B cell (primary cell): ENCODE results near the gene ADGRE2. TPM values are rescaled to one million over a fixed set of nuclear protein-coding genes. Genes with fewer than 3 reads are reported as not detected.

ENCODE experiments used
- ATAC-seq: fragments of 200-7000 bp; cut with Tn5 transposase; one replicate; pipeline ENCODE4 v1.10.0; 2021; ENCODE audit warnings: low read depth, mild to moderate bottlenecking, moderate number of reproducible peaks, moderate library complexity
- CTCF ChIA-PET: fragments of 350-600 bp; sonication (Branson Sonifier 250); formaldehyde crosslinking; loops from one replicate; lab custom pipeline; 2021; ENCODE audit warnings: antibody characterized with exemption, inconsistent platforms; lab: Charles Lee
- POLR2A ChIA-PET: fragments of 350-600 bp; sonication (Branson Sonifier 250); formaldehyde crosslinking; loops from one replicate; lab custom pipeline; 2021; ENCODE audit warnings: antibody characterized with exemption; lab: Charles Lee
- DNase-seq: peaks from one replicate; pipeline ENCODE4 v3.0.0; 2013
- H2AFZ ChIP-seq: 2 replicates; pipeline ENCODE4 v1.6.1; 2012; ENCODE audit warnings: mild to moderate bottlenecking, low read depth, low read length; ENCODE audit not compliant: insufficient read depth, poor library complexity, severe bottlenecking
- H3K27ac ChIP-seq, 2 donors: 1 replicate in 1 of 2; 2 replicates in 1 of 2; pipeline ENCODE4 v1.5.1; 2012 to 2013; ENCODE audit warnings: low read length in 2 of 2, mild to moderate bottlenecking in 2 of 2, moderate library complexity in 1 of 2
- H3K27me3 ChIP-seq, 4 experiments: fragments of 200-600 bp in 1 of 4; sonication (generic) in 1 of 4; replicated peaks in 1 of 4; 1 replicate in 2 of 4; 2 replicates in 2 of 4; pipeline versions ENCODE4 v1.6.1 to v1.7.0; 2013 to 2016; ENCODE audit warnings: low read length in 3 of 4, mild to moderate bottlenecking in 2 of 4, mixed read lengths in 1 of 4, moderate library complexity in 1 of 4; ENCODE audit not compliant: insufficient read depth in 4 of 4, control insufficient read depth in 3 of 4; ENCODE audit errors: control extremely low read depth in 1 of 4
- H3K36me3 ChIP-seq, 2 experiments: replicated peaks in 1 of 2; 1 replicate in 1 of 2; 2 replicates in 1 of 2; pipeline versions ENCODE4 v1.6.1 to v1.7.1; 2013; ENCODE audit warnings: low read length in 1 of 2; ENCODE audit not compliant: insufficient read depth in 2 of 2, control insufficient read depth in 1 of 2; ENCODE audit errors: control extremely low read depth in 1 of 2, extremely low read depth in 1 of 2
- H3K4me1 ChIP-seq, 2 donors: fragments of 200-600 bp in 1 of 2; sonication (generic) in 1 of 2; 1 replicate in 1 of 2; 2 replicates in 1 of 2; pipeline versions ENCODE4 v1.5.1 to v1.6.1; 2013 to 2017; ENCODE audit warnings: low read length in 2 of 2; ENCODE audit not compliant: control insufficient read depth in 2 of 2, insufficient read depth in 2 of 2
- H3K4me2 ChIP-seq: replicated peaks from 2 replicates; pipeline ENCODE3; 2012; ENCODE audit warnings: mild to moderate bottlenecking, low read depth, low read length; ENCODE audit not compliant: poor library complexity, severe bottlenecking
- H3K4me3 ChIP-seq, 5 experiments: fragments of 200-600 bp in 1 of 5; sonication (generic) in 1 of 5; 1 replicate in 3 of 5; 2 replicates in 2 of 5; pipeline versions ENCODE4 v1.5.1 to v1.7.0; 2011 to 2016; ENCODE audit warnings: low read length in 4 of 5, mild to moderate bottlenecking in 4 of 5, low read depth in 2 of 5, control low read depth in 1 of 5, moderate library complexity in 1 of 5; ENCODE audit not compliant: insufficient read depth in 1 of 5; ENCODE audit errors: control extremely low read depth in 1 of 5, extremely low read depth in 1 of 5
- H3K79me2 ChIP-seq: fragments of 200-600 bp; sonication (generic); one replicate; pipeline ENCODE4 v1.6.0; 2016; ENCODE audit warnings: low read length; ENCODE audit not compliant: control insufficient read depth, insufficient read depth
- H3K9ac ChIP-seq: fragments of 200-600 bp; sonication (generic); 2 replicates; pipeline ENCODE4 v1.6.1; 2017; ENCODE audit warnings: mild to moderate bottlenecking, low read length, moderate library complexity
- H3K9me3 ChIP-seq, 3 donors: one replicate each; pipeline versions ENCODE4 v1.6.1 to v1.7.1; 2013; ENCODE audit warnings: low read length in 2 of 3; ENCODE audit not compliant: control insufficient read depth in 2 of 3, insufficient read depth in 1 of 3; ENCODE audit errors: control extremely low read depth in 1 of 3
- H4K20me1 ChIP-seq: 2 replicates; pipeline ENCODE4 v1.6.0; 2012; ENCODE audit warnings: mild to moderate bottlenecking, low read length; ENCODE audit not compliant: insufficient read depth, control insufficient read depth, poor library complexity, severe bottlenecking
- H3K27ac Mint-ChIP-seq: one replicate; pipeline ENCODE4 v1.8.0; 2021; ENCODE audit warnings: mixed read lengths
- H3K27me3 Mint-ChIP-seq: one replicate; pipeline ENCODE4 v1.8.0; 2021; ENCODE audit warnings: mixed read lengths
- H3K4me1 Mint-ChIP-seq: one replicate; pipeline ENCODE4 v1.8.0; 2021; ENCODE audit warnings: mixed read lengths
- H3K4me3 Mint-ChIP-seq: one replicate; pipeline ENCODE4 v1.8.0; 2021; ENCODE audit warnings: mixed read lengths
- H3K9me3 Mint-ChIP-seq: one replicate; pipeline ENCODE4 v1.8.0; 2022; ENCODE audit warnings: mixed read lengths; ENCODE audit not compliant: insufficient read depth
- CTCF ChIP-seq: fragments of 200-600 bp; IDR thresholded peaks from one replicate; pipeline ENCODE4 v1.8.0; 2022; ENCODE audit warnings: antibody characterized with exemption, mild to moderate bottlenecking
- EZH2 ChIP-seq: IDR thresholded peaks from 2 replicates; pipeline ENCODE4 v1.6.1; 2012; ENCODE audit warnings: borderline replicate concordance, low read depth, mild to moderate bottlenecking, moderate library complexity, low read length; ENCODE audit not compliant: insufficient read depth, poor library complexity, severe bottlenecking
- WGBS: methylation state at CpG from one replicate; pipeline ENCODE4 v1.1.5; 2013; ENCODE audit warnings: missing lambda C conversion rate; ENCODE audit not compliant: insufficient coverage; 5-methylcytosine and 5-hydroxymethylcytosine counted together
- intact Hi-C: fragments of 100-400 bp; cut with micrococcal nuclease; formaldehyde crosslinking; loops from one replicate; pipeline ENCODE4 v1.10.0; 2022
- polyA plus RNA-seq: library from polyadenylated mRNA; depleted of rRNA; stranded (reverse); fragments of >200 nt; gene quantifications from 2 replicates; pipeline ENCODE4 v1.2.3, GENCODE V29; 2012
- total RNA-seq, 2 donors: library from RNA; stranded (reverse); fragments of 120-200 nt in 1 of 2; gene quantifications; 1 replicate in 1 of 2; 2 replicates in 1 of 2; pipeline versions ENCODE4 v1.2.3 to v1.2.4, GENCODE V29; 2013 to 2022

ADGRE2 gene
- total and polyA plus RNA-seq, 2 donors (not counting 1 experiment from before 2014, with no cell fraction given): 0.52 to 0.89 TPM

- H3K27me3 Mint-ChIP-seq: peaks cover 31% of the 10 kb centered on the region
- H3K4me3 ChIP-seq: no peak overlapping the region
- no peaks in the 10 kb centered on the region for H3K9me3 Mint-ChIP-seq
- H3K4me1 ChIP-seq: no peaks in the 10 kb centered on the region
- no CpG with 5 or more reads among the region's 5 CpGs for WGBS
- no peaks in the 10 kb centered on the region for H4K20me1 ChIP-seq
- ATAC-seq: no peak
- DNase-seq: no peak
- peaks cover 0 to 4% (median 2%) of the 10 kb centered on the region in 4 experiments for H3K27me3 ChIP-seq
- H3K4me2 ChIP-seq: no peak overlapping the region
- intact Hi-C loops: no loop called here
- no peaks in the 10 kb centered on the region for H3K9me3 ChIP-seq
- H3K4me1 Mint-ChIP-seq: no peaks in the 10 kb centered on the region
- no peak overlapping the region for H3K4me3 Mint-ChIP-seq
- no peak overlapping the region for H3K27ac Mint-ChIP-seq
- ChIA-PET CTCF (no interaction called here), POLR2A (no interaction called here)
- H3K36me3 ChIP-seq: no peaks in the 10 kb centered on the region
- H2AFZ ChIP-seq: no peak overlapping the region
- H3K9ac ChIP-seq: no peak overlapping the region
- TF ChIP-seq CTCF (no peak), EZH2 (no peak)
- H3K79me2 ChIP-seq: no peaks in the 10 kb centered on the region
- H3K27ac ChIP-seq: no peak overlapping the region
These were observed 20.4 kb upstream of the ADGRE2 start for GRCh38 chr19:14798760-14799159.

DNA sequence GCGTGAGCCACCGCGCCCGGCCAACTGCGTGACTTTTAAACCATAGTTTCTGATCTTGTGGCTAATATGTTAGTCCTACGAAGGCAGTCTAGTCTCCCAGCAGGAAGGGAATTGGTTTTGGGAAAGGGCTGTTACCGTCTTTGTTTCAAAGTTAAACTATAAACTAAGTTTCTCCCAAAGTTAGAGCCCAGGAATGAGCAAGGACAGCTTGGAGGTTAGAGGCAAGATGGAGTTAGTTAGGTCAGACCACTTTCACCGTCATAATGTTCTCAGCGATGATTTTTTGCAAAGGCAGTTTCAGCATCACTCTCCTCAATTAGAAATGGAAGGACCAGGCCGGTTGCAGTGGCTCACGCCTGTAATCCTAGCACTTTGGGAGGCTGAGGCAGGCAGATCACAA, 17.7 kb upstream of the ADGRE2 start:
- Histone ChIP-seq H3K9me3 (no peaks in the 10 kb centered on the region), H3K36me3 (no peaks in the 10 kb centered on the region), H3K27ac (no peak overlapping the region), H3K4me2 (no peak overlapping the region), H3K9ac (no peak overlapping the region), H4K20me1 (no peaks in the 10 kb centered on the region), H3K4me3 (no peak overlapping the region), H3K27me3 (peaks cover 0 to 4% (median 2%) of the 10 kb centered on the region in 4 experiments), H2AFZ (no peak overlapping the region), H3K4me1 (no peaks in the 10 kb centered on the region), H3K79me2 (no peaks in the 10 kb centered on the region)
- 99% methylated on average over 10 of the region's 11 CpGs for WGBS
- intact Hi-C loops: no loop called here
- ChIA-PET POLR2A (interaction anchor here (0.6 kb wide), 1 partner anchor 41 kb away, joined by 6 read pairs; no protein-coding TSS in a partner anchor), CTCF (interaction anchor here (1.3 kb wide), 1 partner anchor 9 kb away, joined by 8 read pairs; no protein-coding TSS in a partner anchor)
- Mint-ChIP-seq H3K9me3 (peaks cover 2% of the 10 kb centered on the region), H3K4me1 (no peaks in the 10 kb centered on the region), H3K4me3 (no peak overlapping the region), H3K27me3 (peaks cover 33% of the 10 kb centered on the region), H3K27ac (no peak overlapping the region)
- TF ChIP-seq CTCF (no peak), EZH2 (no peak)
- no peak for ATAC-seq
- DNase-seq: no peak
